ENCODE measurements around the gene KRT78.

GRCh38 chr12:52800259-52800917 is 48.4 kb downstream of the KRT78 start:
- TF ChIP-seq POLR2A (IDR thresholded peaks at IDR 0.05) (no peak), CTCF (IDR thresholded peaks at IDR 0.05) (no peak)
